Neutrophil (primary cell): ENCODE results near the gene HPCAL1.

Source experiments
- H3K27ac ChIP-seq: fragments of 200-600 bp; sonication (generic); 2 replicates; pipeline ENCODE4 v1.5.1; 2016; ENCODE audit warnings: mild to moderate bottlenecking, moderate library complexity
- H3K27me3 ChIP-seq: fragments of 200-600 bp; sonication (generic); 2 replicates; pipeline ENCODE4 v1.6.0; 2016; ENCODE audit warnings: mild to moderate bottlenecking
- H3K36me3 ChIP-seq: fragments of 200-600 bp; sonication (generic); 2 replicates; pipeline ENCODE4 v1.5.1; 2017
- H3K4me1 ChIP-seq, 2 experiments: fragments of 200-600 bp in 1 of 2; sonication (generic) in 1 of 2; 1 replicate in 1 of 2; 2 replicates in 1 of 2; pipeline versions ENCODE4 v1.5.1 to v1.6.1; 2013 to 2016; ENCODE audit warnings: low read depth in 1 of 2, low read length in 1 of 2, mild to moderate bottlenecking in 1 of 2, moderate library complexity in 1 of 2; ENCODE audit not compliant: control insufficient read depth in 1 of 2, insufficient read depth in 1 of 2
- H3K4me3 ChIP-seq, 2 experiments: fragments of 200-600 bp in 1 of 2; sonication (generic) in 1 of 2; 1 replicate in 1 of 2; 2 replicates in 1 of 2; pipeline ENCODE4 v1.5.1; 2013 to 2016; ENCODE audit warnings: low read depth in 1 of 2, low read length in 1 of 2, mild to moderate bottlenecking in 1 of 2, moderate library complexity in 1 of 2
- H3K9me3 ChIP-seq: fragments of 200-600 bp; sonication (generic); 2 replicates; pipeline ENCODE4 v1.5.1; 2016
- TF ChIP-seq, protein P1 (sequence below): fragments of 200-600 bp; sonication (generic); IDR thresholded peaks from 2 replicates; pipeline ENCODE4 v1.5.1; 2016; ENCODE audit warnings: antibody characterized with exemption

The HPCAL1 gene

DNA sequence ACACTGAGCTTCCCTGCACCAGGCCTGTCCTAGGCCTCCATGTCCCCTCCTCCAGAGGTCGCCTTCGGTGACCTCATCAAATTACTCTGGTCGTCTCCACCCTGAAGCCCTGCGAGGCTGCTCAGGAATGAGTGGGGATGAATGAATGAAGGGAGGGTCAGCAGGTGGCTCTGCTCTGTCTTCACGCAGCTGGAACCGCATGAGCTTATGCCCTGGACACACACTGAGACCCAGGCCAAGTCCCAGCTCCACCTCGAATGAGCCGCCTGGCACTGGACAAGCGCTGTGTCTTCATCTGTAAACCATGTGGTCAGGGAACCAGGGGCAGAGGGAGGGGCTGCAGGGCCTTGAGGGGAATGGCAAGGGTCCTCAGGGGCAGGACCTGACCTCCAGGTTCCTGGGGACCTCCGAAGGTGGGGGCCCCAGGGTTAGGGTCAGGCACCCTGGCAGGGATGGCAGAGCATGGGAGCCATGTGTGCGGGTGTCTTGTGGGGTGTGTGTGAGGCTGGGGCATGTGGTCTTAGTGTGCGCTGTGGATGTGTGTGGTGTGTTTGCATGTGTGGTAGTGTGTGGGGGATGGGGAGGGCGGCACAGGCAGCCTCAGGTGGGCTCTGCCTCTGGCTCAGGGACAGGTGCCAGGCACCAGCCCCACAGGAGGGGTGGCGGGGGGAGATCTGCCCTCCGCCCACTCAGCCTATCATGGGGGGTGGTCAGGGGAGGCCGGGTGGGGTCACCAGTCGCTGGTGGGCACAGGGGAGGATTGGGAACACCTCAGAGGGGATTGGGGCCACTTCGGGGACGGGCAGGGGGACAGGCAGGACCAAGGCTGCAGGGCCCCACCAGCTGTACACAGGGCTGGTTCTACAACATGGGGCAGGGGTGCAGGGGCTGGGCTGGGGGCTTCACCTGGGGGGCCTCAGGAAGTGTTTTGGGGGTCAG is 131.5 kb downstream of the HPCAL1 start:
- H3K4me3 ChIP-seq = no peak overlapping the region
- no peaks in the 10 kb centered on the region for H3K36me3 ChIP-seq
- no peaks in the 10 kb centered on the region for H3K27me3 ChIP-seq
- TF ChIP-seq, protein P1, sequence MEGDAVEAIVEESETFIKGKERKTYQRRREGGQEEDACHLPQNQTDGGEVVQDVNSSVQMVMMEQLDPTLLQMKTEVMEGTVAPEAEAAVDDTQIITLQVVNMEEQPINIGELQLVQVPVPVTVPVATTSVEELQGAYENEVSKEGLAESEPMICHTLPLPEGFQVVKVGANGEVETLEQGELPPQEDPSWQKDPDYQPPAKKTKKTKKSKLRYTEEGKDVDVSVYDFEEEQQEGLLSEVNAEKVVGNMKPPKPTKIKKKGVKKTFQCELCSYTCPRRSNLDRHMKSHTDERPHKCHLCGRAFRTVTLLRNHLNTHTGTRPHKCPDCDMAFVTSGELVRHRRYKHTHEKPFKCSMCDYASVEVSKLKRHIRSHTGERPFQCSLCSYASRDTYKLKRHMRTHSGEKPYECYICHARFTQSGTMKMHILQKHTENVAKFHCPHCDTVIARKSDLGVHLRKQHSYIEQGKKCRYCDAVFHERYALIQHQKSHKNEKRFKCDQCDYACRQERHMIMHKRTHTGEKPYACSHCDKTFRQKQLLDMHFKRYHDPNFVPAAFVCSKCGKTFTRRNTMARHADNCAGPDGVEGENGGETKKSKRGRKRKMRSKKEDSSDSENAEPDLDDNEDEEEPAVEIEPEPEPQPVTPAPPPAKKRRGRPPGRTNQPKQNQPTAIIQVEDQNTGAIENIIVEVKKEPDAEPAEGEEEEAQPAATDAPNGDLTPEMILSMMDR = no peak
- no peak overlapping the region for H3K27ac ChIP-seq
- peaks cover 21 to 37% of the 10 kb centered on the region in 2 experiments for H3K4me1 ChIP-seq
- no peaks in the 10 kb centered on the region for H3K9me3 ChIP-seq

GRCh38 chr2:10434886-10435819 is 132.4 kb downstream of the HPCAL1 start:
- TF ChIP-seq, protein P1 = peak; percentile 96
- no peaks in the 10 kb centered on the region for H3K9me3 ChIP-seq
- no peaks in the 10 kb centered on the region for H3K27me3 ChIP-seq
- H3K36me3 ChIP-seq = peaks cover 8% of the 10 kb centered on the region
- H3K4me3 ChIP-seq = no peak overlapping the region
- no peak overlapping the region for H3K27ac ChIP-seq
- peaks cover 21 to 35% of the 10 kb centered on the region in 2 experiments for H3K4me1 ChIP-seq

- peaks cover 15% of the 10 kb centered on the region for H3K36me3 ChIP-seq
- no peak overlapping the region for H3K4me3 ChIP-seq
- H3K4me1 ChIP-seq = peaks cover 21 to 29% of the 10 kb centered on the region in 2 experiments
- TF ChIP-seq, protein P1 = no peak
- no peaks in the 10 kb centered on the region for H3K9me3 ChIP-seq
- no peaks in the 10 kb centered on the region for H3K27me3 ChIP-seq
- H3K27ac ChIP-seq = no peak overlapping the region
These were observed 133.1 kb downstream of the HPCAL1 start for GRCh38 chr2:10435820-10436204.

DNA sequence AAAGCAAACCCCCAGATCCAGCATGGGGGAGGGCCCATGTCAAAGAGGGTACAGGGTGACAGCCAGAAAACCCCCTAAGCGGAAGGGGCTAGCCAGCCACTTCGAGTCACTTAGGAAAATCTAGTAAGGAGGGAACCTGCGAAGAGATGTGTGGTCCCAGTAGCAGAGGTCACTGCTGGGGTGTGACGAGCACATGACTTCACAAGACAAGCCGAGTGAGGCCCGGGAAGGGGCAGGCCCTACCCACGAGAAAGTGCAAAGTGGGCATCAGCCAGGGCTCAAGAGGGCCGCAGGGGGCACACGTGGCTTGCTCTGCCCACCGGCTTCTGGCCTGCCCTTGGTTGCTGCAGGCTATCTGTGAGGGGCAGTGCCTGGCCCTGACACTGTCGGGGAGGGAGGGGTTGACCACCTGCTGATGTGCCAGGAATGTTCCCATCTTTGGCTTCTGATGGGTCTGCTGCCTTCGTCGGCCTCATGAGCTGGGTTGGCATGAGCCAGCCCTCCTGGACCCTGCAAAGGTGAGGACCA is 133.9 kb downstream of the HPCAL1 start:
- Histone ChIP-seq H3K4me1 (peaks cover 15 to 20% of the 10 kb centered on the region in 2 experiments), H3K27ac (no peak overlapping the region), H3K27me3 (no peaks in the 10 kb centered on the region), H3K9me3 (no peaks in the 10 kb centered on the region), H3K4me3 (no peak overlapping the region), H3K36me3 (peaks cover 23% of the 10 kb centered on the region)
- TF ChIP-seq, protein P1 = no peak

GRCh38 chr2:10437806-10438205 is 135.1 kb downstream of the HPCAL1 start:
- Histone ChIP-seq H3K4me1 (peaks cover 5 to 12% of the 10 kb centered on the region in 2 experiments), H3K27ac (no peak overlapping the region), H3K36me3 (peaks cover 35% of the 10 kb centered on the region), H3K9me3 (no peaks in the 10 kb centered on the region), H3K4me3 (no peak overlapping the region), H3K27me3 (no peaks in the 10 kb centered on the region)
- TF ChIP-seq, protein P1 = no peak
